Measurements from ENCODE around the gene C5. TPM values are rescaled to one million over a fixed set of nuclear protein-coding genes. Genes with fewer than 3 reads are reported as not detected.

C5 gene
- total RNA-seq, 1 experiment from 2014 or later = 0.74 TPM

GRCh38 chr9:120950421-120951388 lies 99.4 kb downstream of the C5 start:
- no peak overlapping the region for H3K9ac ChIP-seq (ENCODE audit: extremely low read depth, insufficient read length, low read length)
- H2BK15ac ChIP-seq (ENCODE audit: low read depth, low read length) = no peak overlapping the region
- H2AFZ ChIP-seq (ENCODE audit: low read length) = no peak overlapping the region
- DNase-seq = no peak
- H3K79me2 ChIP-seq (ENCODE audit: insufficient read depth, low read length) = no peaks in the 10 kb centered on the region
- no peak overlapping the region for H4K8ac ChIP-seq (replicated peaks; ENCODE audit: insufficient read length, low read depth, low read length)
- H4K91ac ChIP-seq (ENCODE audit: insufficient read length, low read depth, low read length) = no peak overlapping the region
- H3K4me3 Mint-ChIP-seq = no peak overlapping the region
- no peaks in the 10 kb centered on the region for H3K79me1 ChIP-seq (ENCODE audit: insufficient read depth, low read depth, low read length, poor library complexity, severe bottlenecking)
- H3K4me2 ChIP-seq (ENCODE audit: insufficient read depth, insufficient read length, low read length) = no peak overlapping the region
- no peak overlapping the region for H2BK5ac ChIP-seq (ENCODE audit: insufficient read length, low read length)
- no peak overlapping the region for H3K27ac ChIP-seq (ENCODE audit: insufficient read length, low read depth, low read length)
- no peak overlapping the region for H3K27ac Mint-ChIP-seq
- no CpG with 5 or more reads among the region's 8 CpGs for WGBS (ENCODE audit: extremely low coverage, insufficient read length, low lambda C conversion rate)
- no peak overlapping the region for H3K4ac ChIP-seq (ENCODE audit: low read depth, low read length)
- H2AK5ac ChIP-seq (ENCODE audit: insufficient read length, low read length) = no peak overlapping the region
- no peaks in the 10 kb centered on the region for H4K20me1 ChIP-seq (ENCODE audit: control insufficient read depth, insufficient read depth, insufficient read length)
- H3K23me2 ChIP-seq (ENCODE audit: insufficient read length, low read depth, low read length, poor library complexity, severe bottlenecking) = no peaks in the 10 kb centered on the region
- peaks cover 0 to 3% of the 10 kb centered on the region in 2 experiments; a peak in 1 of 4 replicates for H3K4me1 Mint-ChIP-seq
- H3K14ac ChIP-seq (ENCODE audit: insufficient read depth, low read length) = no peak overlapping the region
- H3K27me3 ChIP-seq (ENCODE audit: insufficient read depth, low read length) = no peaks in the 10 kb centered on the region
- H3T11ph ChIP-seq (ENCODE audit: low read length) = no peak overlapping the region
- no peaks in the 10 kb centered on the region for H3K9me3 Mint-ChIP-seq
- H3K9me3 ChIP-seq (ENCODE audit: control insufficient read depth, low read depth, low read length) = no peaks in the 10 kb centered on the region
- no peak overlapping the region for H2BK20ac ChIP-seq (ENCODE audit: low read depth, low read length, poor library complexity, severe bottlenecking)
- H3K36me3 Mint-ChIP-seq (ENCODE audit: insufficient read depth in 1 of 3, low read depth in 3 of 3) = no peaks in the 10 kb centered on the region
- no peak overlapping the region for H3K18ac ChIP-seq (ENCODE audit: insufficient read length, low read depth, low read length)
- 0 out of 2 replicates have a peak, but pooled peaks cover 4% of the 10 kb centered on the region for H3K4me1 ChIP-seq (ENCODE audit: insufficient read depth, low read length)
- H2BK120ac ChIP-seq (ENCODE audit: low read depth, low read length, poor library complexity, severe bottlenecking) = no peak overlapping the region
- H3K56ac ChIP-seq (ENCODE audit: insufficient read length, low read depth, low read length) = no peak overlapping the region
- no peak overlapping the region for H2BK12ac ChIP-seq (ENCODE audit: insufficient read length, low read depth, low read length)
- TF ChIP-seq, protein P1, sequence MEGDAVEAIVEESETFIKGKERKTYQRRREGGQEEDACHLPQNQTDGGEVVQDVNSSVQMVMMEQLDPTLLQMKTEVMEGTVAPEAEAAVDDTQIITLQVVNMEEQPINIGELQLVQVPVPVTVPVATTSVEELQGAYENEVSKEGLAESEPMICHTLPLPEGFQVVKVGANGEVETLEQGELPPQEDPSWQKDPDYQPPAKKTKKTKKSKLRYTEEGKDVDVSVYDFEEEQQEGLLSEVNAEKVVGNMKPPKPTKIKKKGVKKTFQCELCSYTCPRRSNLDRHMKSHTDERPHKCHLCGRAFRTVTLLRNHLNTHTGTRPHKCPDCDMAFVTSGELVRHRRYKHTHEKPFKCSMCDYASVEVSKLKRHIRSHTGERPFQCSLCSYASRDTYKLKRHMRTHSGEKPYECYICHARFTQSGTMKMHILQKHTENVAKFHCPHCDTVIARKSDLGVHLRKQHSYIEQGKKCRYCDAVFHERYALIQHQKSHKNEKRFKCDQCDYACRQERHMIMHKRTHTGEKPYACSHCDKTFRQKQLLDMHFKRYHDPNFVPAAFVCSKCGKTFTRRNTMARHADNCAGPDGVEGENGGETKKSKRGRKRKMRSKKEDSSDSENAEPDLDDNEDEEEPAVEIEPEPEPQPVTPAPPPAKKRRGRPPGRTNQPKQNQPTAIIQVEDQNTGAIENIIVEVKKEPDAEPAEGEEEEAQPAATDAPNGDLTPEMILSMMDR (conservative IDR thresholded peaks at IDR 0.05) = no peak
- no peak overlapping the region for H3K23ac ChIP-seq (ENCODE audit: insufficient read length, low read depth, low read length)
- H4K5ac ChIP-seq (ENCODE audit: insufficient read length, low read depth, low read length) = no peak overlapping the region
- H3K27me3 Mint-ChIP-seq (ENCODE audit: low read depth) = no peaks in the 10 kb centered on the region

Data from H9 (cell line).